Neuronal stem cell (in vitro differentiated cells): Measurements from ENCODE around the gene AGER.

ENCODE experiments used
- DNase-seq: peaks from one replicate; pipeline ENCODE4 v3.0.0-alpha.2; 2013; ENCODE audit warnings: low spot score
- H2AFZ ChIP-seq: one replicate; pipeline ENCODE4 v1.6.1; 2013; ENCODE audit warnings: mild to moderate bottlenecking, low read length, inconsistent platforms
- H2AK5ac ChIP-seq: 2 replicates; pipeline ENCODE4 v1.6.1; 2013; ENCODE audit warnings: low read depth, mild to moderate bottlenecking, inconsistent platforms, low read length, moderate library complexity, mixed read lengths
- H2BK120ac ChIP-seq: 2 replicates; pipeline ENCODE4 v1.6.1; 2013; ENCODE audit warnings: low read depth, mild to moderate bottlenecking, inconsistent platforms, low read length, moderate library complexity, mixed read lengths
- H2BK12ac ChIP-seq: one replicate; pipeline ENCODE4 v1.6.1; 2013; ENCODE audit warnings: low read length, inconsistent platforms
- H2BK15ac ChIP-seq: 2 replicates; pipeline ENCODE4 v1.6.1; 2013; ENCODE audit warnings: mild to moderate bottlenecking, low read length, inconsistent platforms, mixed read lengths
- H2BK5ac ChIP-seq: one replicate; pipeline ENCODE4 v1.6.1; 2013; ENCODE audit warnings: inconsistent platforms, mild to moderate bottlenecking, low read length, moderate library complexity
- H3K14ac ChIP-seq: one replicate; pipeline ENCODE4 v1.6.1; 2013; ENCODE audit warnings: low read length, inconsistent platforms
- H3K18ac ChIP-seq: 2 replicates; pipeline ENCODE4 v1.6.1; 2013; ENCODE audit warnings: low read length, inconsistent platforms
- H3K23ac ChIP-seq: 2 replicates; pipeline ENCODE4 v1.6.1; 2013; ENCODE audit warnings: low read depth, mild to moderate bottlenecking, mixed read lengths, low read length, inconsistent platforms; ENCODE audit not compliant: poor library complexity
- H3K27ac ChIP-seq: replicated peaks from 3 replicates; pipeline ENCODE4 v1.5.1; 2013; ENCODE audit warnings: low read length, inconsistent platforms
- H3K27me3 ChIP-seq, 3 experiments: 2 replicates each; pipeline ENCODE4 v1.6.1; 2013; ENCODE audit warnings: low read length in 3 of 3, mild to moderate bottlenecking in 2 of 3, inconsistent platforms in 1 of 3, low read depth in 1 of 3, mixed read lengths in 1 of 3, moderate library complexity in 1 of 3; ENCODE audit not compliant: control insufficient read depth in 3 of 3, insufficient read depth in 3 of 3
- H3K36me3 ChIP-seq, 2 donors: replicated peaks in 1 of 2; 2 replicates each; pipeline ENCODE4 v1.6.1; 2013; ENCODE audit warnings: low read length in 2 of 2; ENCODE audit not compliant: control insufficient read depth in 2 of 2, insufficient read depth in 2 of 2
- H3K4ac ChIP-seq: 2 replicates; pipeline ENCODE4 v1.6.1; 2013; ENCODE audit warnings: inconsistent platforms, mild to moderate bottlenecking, low read length, moderate library complexity
- H3K4me1 ChIP-seq, 2 donors: 1 replicate in 1 of 2; 2 replicates in 1 of 2; pipeline ENCODE4 v1.6.1; 2013; ENCODE audit warnings: low read length in 2 of 2, low read depth in 1 of 2; ENCODE audit not compliant: control insufficient read depth in 2 of 2, insufficient read depth in 1 of 2
- H3K4me2 ChIP-seq: one replicate; pipeline ENCODE4 v1.6.1; 2013; ENCODE audit warnings: mild to moderate bottlenecking, low read length, inconsistent platforms; ENCODE audit not compliant: insufficient read depth, poor library complexity, severe bottlenecking
- H3K4me3 ChIP-seq, 2 donors: 2 replicates each; pipeline ENCODE4 v1.5.1; 2013; ENCODE audit warnings: low read length in 2 of 2, mild to moderate bottlenecking in 2 of 2, inconsistent platforms in 1 of 2, moderate library complexity in 1 of 2
- H3K79me1 ChIP-seq: one replicate; pipeline ENCODE4 v1.6.1; 2013; ENCODE audit warnings: low read depth, mild to moderate bottlenecking, inconsistent platforms, low read length, moderate library complexity
- H3K9ac ChIP-seq: one replicate; pipeline ENCODE4 v1.6.1; 2013; ENCODE audit warnings: mild to moderate bottlenecking, low read depth, low read length, inconsistent platforms; ENCODE audit not compliant: poor library complexity
- H3K9me3 ChIP-seq, 2 donors: replicated peaks in 1 of 2; 2 replicates each; pipeline versions ENCODE3 to v1.6.1; 2013; ENCODE audit warnings: low read length in 2 of 2, mild to moderate bottlenecking in 2 of 2, inconsistent platforms in 1 of 2, low read depth in 1 of 2, mixed read lengths in 1 of 2, moderate library complexity in 1 of 2; ENCODE audit not compliant: control insufficient read depth in 2 of 2, insufficient read depth in 1 of 2
- H4K8ac ChIP-seq: one replicate; pipeline ENCODE4 v1.6.1; 2013; ENCODE audit warnings: low read depth, mild to moderate bottlenecking, inconsistent platforms, low read length, moderate library complexity
- H4K91ac ChIP-seq: one replicate; pipeline ENCODE4 v1.6.1; 2013; ENCODE audit warnings: low read length, low read depth, mild to moderate bottlenecking, inconsistent platforms; ENCODE audit not compliant: poor library complexity
- WGBS, 2 donors: extraction: QIAGEN DNeasy Blood & Tissue Kit; methylation state at CpG; one replicate each; pipeline ENCODE4 v1.1.7; 2013; ENCODE audit warnings: missing lambda C conversion rate in 2 of 2, mixed read lengths in 1 of 2; ENCODE audit not compliant: insufficient read length in 2 of 2, insufficient replicate concordance in 1 of 2; ENCODE audit errors: extremely low coverage in 2 of 2; 5-methylcytosine and 5-hydroxymethylcytosine counted together

AGER gene

DNA sequence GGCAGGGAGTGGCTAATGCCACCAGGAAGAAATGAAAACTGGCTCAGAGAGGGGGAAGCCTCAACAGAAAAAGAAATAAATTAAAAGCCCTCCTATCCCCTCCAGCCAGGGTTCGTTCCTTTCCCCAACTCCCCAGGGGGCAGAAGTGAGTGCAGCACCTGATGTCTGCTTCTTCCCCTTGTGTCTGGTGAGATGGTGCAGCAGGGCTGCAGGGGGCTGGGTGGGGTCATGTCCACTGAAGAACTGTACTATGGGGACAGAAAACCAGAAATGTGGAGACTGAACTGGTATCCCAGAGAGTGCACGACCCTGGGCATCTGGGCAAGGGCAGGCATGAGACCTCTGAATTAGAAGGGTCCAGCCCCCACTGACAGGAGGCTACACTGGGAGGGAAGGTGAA, 15.7 kb downstream of the AGER start:
- Histone ChIP-seq H2BK12ac (no peak overlapping the region), H2AK5ac (no peak overlapping the region), H3K23ac (no peak overlapping the region), H3K9ac (no peak overlapping the region), H4K8ac (no peak overlapping the region), H3K18ac (no peak overlapping the region), H2BK120ac (no peak overlapping the region), H3K4ac (no peak overlapping the region), H3K27me3 (no peaks in the 10 kb centered on the region), H4K91ac (no peak overlapping the region), H2BK5ac (no peak overlapping the region), H2AFZ (no peak overlapping the region), H3K4me3 (no peak overlapping the region), H3K4me1 (peaks cover 0 to 30% of the 10 kb centered on the region in 2 donors), H3K9me3 (no peaks in the 10 kb centered on the region), H3K27ac (peak overlapping the region; percentile 59), H3K14ac (no peak overlapping the region), H3K79me1 (peaks cover 7% of the 10 kb centered on the region), H3K4me2 (no peak overlapping the region), H3K36me3 (peaks cover 39 to 77% of the 10 kb centered on the region in 2 donors), H2BK15ac (no peak overlapping the region)
- DNase-seq = no peak
- WGBS, 2 donors = no CpG with 5 or more reads among the region's 2 CpGs

DNA sequence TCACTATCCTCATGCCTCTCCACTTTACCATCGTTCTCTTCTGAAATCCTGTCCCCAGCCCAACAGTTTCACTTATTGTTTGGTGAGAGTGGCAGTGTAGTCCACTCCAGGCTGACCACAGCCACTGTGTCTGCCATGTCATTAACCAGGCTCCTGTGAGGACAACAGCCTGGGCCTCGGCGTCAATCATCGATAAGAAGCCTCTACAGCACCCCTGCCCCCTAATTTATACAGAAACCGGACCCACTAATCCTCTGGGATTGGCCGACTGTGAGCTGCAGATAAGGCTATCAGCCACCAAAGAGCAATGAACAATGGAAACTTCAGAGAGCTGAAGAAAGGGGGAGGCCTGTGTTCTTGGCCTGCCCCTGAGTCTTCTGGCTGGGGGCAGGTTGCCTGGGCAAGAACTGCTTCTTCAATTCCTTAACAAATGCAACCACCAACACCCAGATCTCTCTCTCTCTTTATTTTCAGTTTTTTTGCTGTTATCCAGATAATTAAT, 16.2 kb downstream of the AGER start:
- DNase-seq = no peak
- Histone ChIP-seq H3K4me1 (peaks cover 0 to 32% of the 10 kb centered on the region in 2 donors), H3K36me3 (peaks cover 40 to 82% of the 10 kb centered on the region in 2 donors), H3K9ac (no peak overlapping the region), H2AFZ (no peak overlapping the region), H3K4me3 (no peak overlapping the region), H3K9me3 (no peaks in the 10 kb centered on the region), H2BK12ac (no peak overlapping the region), H2BK5ac (peak overlapping the region; percentile 43), H2BK120ac (no peak overlapping the region), H3K79me1 (peaks cover 7% of the 10 kb centered on the region), H2AK5ac (peak overlapping the region; percentile 61), H3K14ac (no peak overlapping the region), H4K8ac (no peak overlapping the region), H2BK15ac (peak overlapping the region; percentile 45), H3K4ac (no peak overlapping the region), H3K18ac (no peak overlapping the region), H4K91ac (no peak overlapping the region), H3K23ac (peak overlapping the region; percentile 67), H3K27me3 (no peaks in the 10 kb centered on the region), H3K4me2 (peak overlapping the region; percentile 21), H3K27ac (peak overlapping the region; percentile 85)
- no CpG with 5 or more reads among the region's 6 CpGs for WGBS, 2 donors

DNA sequence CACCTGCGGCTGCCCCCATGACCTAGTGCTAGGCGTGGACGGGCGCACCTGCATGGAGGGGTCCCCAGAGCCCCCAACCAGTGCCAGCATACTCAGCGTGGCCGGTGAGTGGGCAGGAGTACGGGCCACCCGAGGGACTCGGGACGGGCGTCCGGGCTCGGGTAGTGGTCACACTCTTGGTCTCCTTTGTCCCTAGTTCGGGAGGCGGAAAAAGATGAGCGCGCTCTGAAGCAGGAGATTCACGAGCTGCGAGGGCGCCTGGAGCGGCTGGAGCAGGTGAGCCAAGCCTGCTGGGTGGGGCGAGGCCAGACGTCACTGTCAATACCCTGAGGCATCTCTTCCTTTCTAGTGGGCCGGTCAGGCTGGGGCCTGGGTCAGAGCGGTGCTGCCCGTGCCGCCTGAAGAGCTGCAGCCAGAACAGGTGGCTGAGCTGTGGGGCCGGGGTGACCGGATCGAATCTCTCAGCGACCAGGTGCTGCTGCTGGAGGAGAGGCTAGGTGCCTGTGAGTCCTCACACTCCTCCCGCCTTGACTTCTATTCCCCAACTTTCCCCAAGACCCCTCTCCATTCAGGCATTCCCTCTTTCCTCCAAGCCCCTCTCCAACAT, 16.8 kb downstream of the AGER start:
- H3K27ac ChIP-seq = peak overlapping the region; percentile 85
- no peak overlapping the region for H3K4me2 ChIP-seq
- H3K23ac ChIP-seq = peak overlapping the region; percentile 67
- H2AFZ ChIP-seq = no peak overlapping the region
- peaks cover 7% of the 10 kb centered on the region for H3K79me1 ChIP-seq
- H2BK5ac ChIP-seq = peak overlapping the region; percentile 43
- peak overlapping the region; percentile 32 for H3K4ac ChIP-seq
- H3K36me3 ChIP-seq = peaks cover 41 to 86% of the 10 kb centered on the region in 2 donors
- H2BK120ac ChIP-seq = peak overlapping the region; percentile 57
- H3K4me1 ChIP-seq = peaks cover 0 to 32% of the 10 kb centered on the region in 2 donors
- no peaks in the 10 kb centered on the region for H3K27me3 ChIP-seq
- peak overlapping the region; percentile 77 for H3K18ac ChIP-seq
- no peak overlapping the region for H3K4me3 ChIP-seq
- H4K8ac ChIP-seq = no peak overlapping the region
- peak overlapping the region; percentile 61 for H2AK5ac ChIP-seq
- peak overlapping the region; percentile 61 for H3K9ac ChIP-seq
- no CpG with 5 or more reads among the region's 32 CpGs for WGBS, 2 donors
- H4K91ac ChIP-seq = no peak overlapping the region
- H3K14ac ChIP-seq = no peak overlapping the region
- H3K9me3 ChIP-seq = no peaks in the 10 kb centered on the region
- H2BK12ac ChIP-seq = peak overlapping the region; percentile 60
- no peak for DNase-seq
- H2BK15ac ChIP-seq = peak overlapping the region; percentile 45

DNA sequence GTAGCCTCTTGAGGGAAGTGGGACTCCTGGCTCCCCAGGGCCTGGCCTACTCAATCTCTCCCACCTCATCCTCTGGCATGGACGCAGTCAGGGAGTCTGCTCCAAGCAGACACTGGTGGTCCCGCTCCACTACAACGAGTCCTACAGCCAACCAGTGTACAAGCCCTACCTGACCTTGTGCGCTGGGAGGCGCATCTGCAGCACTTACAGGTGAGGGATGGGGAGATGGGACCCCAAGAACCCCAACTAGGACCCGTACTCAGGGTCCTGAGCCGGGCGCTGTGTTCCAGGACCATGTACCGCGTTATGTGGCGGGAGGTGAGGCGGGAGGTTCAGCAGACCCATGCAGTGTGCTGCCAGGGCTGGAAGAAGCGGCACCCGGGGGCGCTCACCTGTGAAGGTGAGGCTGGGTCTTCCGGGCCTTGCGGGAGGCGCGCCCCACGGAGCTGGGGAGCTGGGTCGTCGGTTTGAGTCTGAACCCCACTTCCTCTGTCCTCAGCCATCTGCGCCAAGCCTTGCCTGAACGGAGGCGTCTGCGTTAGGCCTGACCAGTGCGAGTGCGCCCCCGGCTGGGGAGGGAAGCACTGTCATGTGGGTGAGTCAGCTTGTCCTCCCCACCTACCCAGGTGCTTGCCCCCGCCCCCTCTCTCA, 17.5 kb downstream of the AGER start:
- no peak overlapping the region for H4K8ac ChIP-seq
- H3K4ac ChIP-seq = no peak overlapping the region
- no peak overlapping the region for H3K14ac ChIP-seq
- peak overlapping the region; percentile 25 for H3K27ac ChIP-seq
- peaks cover 0 to 32% of the 10 kb centered on the region in 2 donors for H3K4me1 ChIP-seq
- no peak overlapping the region for H3K9ac ChIP-seq
- H4K91ac ChIP-seq = no peak overlapping the region
- no CpG with 5 or more reads among the region's 30 CpGs for WGBS, 2 donors
- no peak overlapping the region for H2BK12ac ChIP-seq
- H2BK120ac ChIP-seq = peak overlapping the region; percentile 22
- H3K4me2 ChIP-seq = no peak overlapping the region
- peak overlapping the region; percentile 48 for H3K18ac ChIP-seq
- H3K23ac ChIP-seq = peak overlapping the region; percentile 67
- no peak for DNase-seq
- peak overlapping the region; percentile 76 for H2AK5ac ChIP-seq
- no peaks in the 10 kb centered on the region for H3K27me3 ChIP-seq
- H2BK5ac ChIP-seq = no peak overlapping the region
- H3K79me1 ChIP-seq = peaks cover 7% of the 10 kb centered on the region
- no peaks in the 10 kb centered on the region for H3K9me3 ChIP-seq
- no peak overlapping the region for H2AFZ ChIP-seq
- H3K4me3 ChIP-seq = no peak overlapping the region
- H2BK15ac ChIP-seq = peak overlapping the region; percentile 23
- peaks cover 41 to 83% of the 10 kb centered on the region in 2 donors for H3K36me3 ChIP-seq
